DMS 273 (cell line): Measurements from ENCODE around the gene STIM1.
"Not testable (repeated sequence)": the region's sequence is repeated elsewhere in the genome, so short reads cannot be mapped to it uniquely, and the experiment has no call there.

Experiments
- DNase-seq: peaks from one replicate; lab custom pipeline; 2025; ENCODE audit not compliant: unreplicated experiment; lab: John Stamatoyannopoulos, UW

The STIM1 gene

GRCh38 chr11:4016602-4017001 lies 161.1 kb downstream of the STIM1 start:
- DNase-seq = not testable (repeated sequence)

GRCh38 chr11:4017129-4017528 lies 161.7 kb downstream of the STIM1 start:
- DNase-seq = no peak

GRCh38 chr11:4018641-4019040 lies 163.2 kb downstream of the STIM1 start:
- DNase-seq = no peak

GRCh38 chr11:4019891-4020290 lies 164.4 kb downstream of the STIM1 start:
- DNase-seq = no peak

GRCh38 chr11:4022669-4023068 lies 167.2 kb downstream of the STIM1 start:
- DNase-seq = no peak

- DNase-seq = no peak
These were observed 169.9 kb downstream of the STIM1 start for GRCh38 chr11:4025248-4025966.

- DNase-seq = no peak
These were observed 170.5 kb downstream of the STIM1 start for GRCh38 chr11:4025967-4026324.

- DNase-seq = no peak
These were observed 170.9 kb downstream of the STIM1 start for GRCh38 chr11:4026389-4026788.

- DNase-seq = no peak
These were observed 172.3 kb downstream of the STIM1 start for GRCh38 chr11:4027746-4028145.

GRCh38 chr11:4030197-4030596 lies 174.7 kb downstream of the STIM1 start:
- no peak for DNase-seq

GRCh38 chr11:4032097-4032496 lies 176.6 kb downstream of the STIM1 start:
- DNase-seq = no peak

- no peak for DNase-seq
These were observed 180.5 kb downstream of the STIM1 start for GRCh38 chr11:4035985-4036384.

GRCh38 chr11:4039011-4039410 lies 183.5 kb downstream of the STIM1 start:
- no peak for DNase-seq

- DNase-seq = no peak
These were observed 185.0 kb downstream of the STIM1 start for GRCh38 chr11:4040461-4040860.

- no peak for DNase-seq
These were observed 186.4 kb downstream of the STIM1 start for GRCh38 chr11:4041731-4042391.

GRCh38 chr11:4044976-4045646 lies 189.6 kb downstream of the STIM1 start:
- DNase-seq = no peak

GRCh38 chr11:4048340-4048739 lies 192.9 kb downstream of the STIM1 start:
- no peak for DNase-seq

- no peak for DNase-seq
These were observed 193.5 kb downstream of the STIM1 start for GRCh38 chr11:4049006-4049405.

- no peak for DNase-seq
These were observed 194.7 kb downstream of the STIM1 start for GRCh38 chr11:4050138-4050537.

- DNase-seq = not testable (repeated sequence)
These were observed 197.7 kb downstream of the STIM1 start for GRCh38 chr11:4053200-4053599.

GRCh38 chr11:4054643-4055042 lies 199.2 kb downstream of the STIM1 start:
- no peak for DNase-seq

GRCh38 chr11:4059424-4059823 lies 204.0 kb downstream of the STIM1 start:
- no peak for DNase-seq
